NCI-H1092 treated with DMSO at 0.1 percent for 48 hours (cell line): ENCODE data around the gene TNIP1.

Source experiments
- DNase-seq: peaks from one replicate; lab custom pipeline; 2025; lab: John Stamatoyannopoulos, UW

The TNIP1 gene

DNA sequence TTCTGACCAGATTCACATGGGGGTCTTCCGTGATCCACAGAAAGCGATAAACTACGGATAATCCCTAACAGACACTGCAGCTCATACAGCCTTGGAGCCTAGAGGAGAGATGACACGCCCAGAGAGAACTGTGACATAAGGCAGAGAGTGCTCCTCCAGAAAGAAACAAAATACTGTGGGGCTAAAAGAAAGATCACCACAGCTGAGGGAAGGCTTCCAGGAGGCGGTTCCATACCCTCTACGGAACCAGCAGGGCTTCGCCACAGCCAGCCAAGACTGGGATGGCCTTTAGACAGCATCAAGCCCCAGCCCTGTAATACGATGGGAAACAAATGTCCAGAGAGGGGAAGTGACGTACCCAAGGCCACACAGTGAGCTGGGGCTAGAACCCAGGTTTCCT lies 41.2 kb downstream of the TNIP1 start:
- no peak for DNase-seq

DNA sequence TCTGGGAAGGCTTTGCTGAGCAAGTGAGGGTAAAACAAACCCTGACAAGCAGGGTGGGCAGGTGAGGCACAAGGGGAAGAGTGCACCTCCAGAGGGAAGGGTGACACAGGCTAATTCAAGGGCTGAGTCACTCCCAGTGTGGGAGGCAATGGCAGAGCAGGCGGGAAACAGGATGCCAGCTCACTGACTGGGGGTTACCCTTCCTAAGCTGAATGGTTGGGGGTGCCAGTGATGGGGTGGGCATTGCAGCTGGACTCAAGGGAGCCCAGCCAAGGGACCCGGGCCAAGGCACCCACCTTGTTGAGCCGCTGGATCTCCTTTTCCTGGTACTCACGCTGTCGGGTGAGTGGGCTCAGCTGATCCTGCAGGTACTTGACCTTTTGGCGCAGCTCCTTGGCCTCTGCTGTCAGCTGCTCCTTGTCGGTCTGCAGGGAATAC lies 42.0 kb downstream of the TNIP1 start:
- no peak for DNase-seq

DNA sequence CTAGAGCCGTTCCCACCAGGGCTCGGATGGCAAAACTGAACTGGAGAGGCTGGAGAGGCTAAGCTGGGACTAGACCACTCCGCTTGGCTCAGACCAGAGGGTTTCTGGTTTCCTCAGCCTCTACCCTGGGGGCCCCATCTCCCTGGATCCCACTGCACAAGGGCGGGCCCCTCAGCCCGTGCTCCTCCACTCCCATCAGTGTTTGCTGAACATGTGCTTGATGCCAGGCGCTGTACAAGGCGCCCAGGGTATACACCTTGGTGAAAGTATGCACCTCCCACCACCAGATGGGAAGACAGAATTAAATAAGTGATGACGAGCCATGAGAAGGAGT lies 42.5 kb downstream of the TNIP1 start:
- DNase-seq, result no peak

DNA sequence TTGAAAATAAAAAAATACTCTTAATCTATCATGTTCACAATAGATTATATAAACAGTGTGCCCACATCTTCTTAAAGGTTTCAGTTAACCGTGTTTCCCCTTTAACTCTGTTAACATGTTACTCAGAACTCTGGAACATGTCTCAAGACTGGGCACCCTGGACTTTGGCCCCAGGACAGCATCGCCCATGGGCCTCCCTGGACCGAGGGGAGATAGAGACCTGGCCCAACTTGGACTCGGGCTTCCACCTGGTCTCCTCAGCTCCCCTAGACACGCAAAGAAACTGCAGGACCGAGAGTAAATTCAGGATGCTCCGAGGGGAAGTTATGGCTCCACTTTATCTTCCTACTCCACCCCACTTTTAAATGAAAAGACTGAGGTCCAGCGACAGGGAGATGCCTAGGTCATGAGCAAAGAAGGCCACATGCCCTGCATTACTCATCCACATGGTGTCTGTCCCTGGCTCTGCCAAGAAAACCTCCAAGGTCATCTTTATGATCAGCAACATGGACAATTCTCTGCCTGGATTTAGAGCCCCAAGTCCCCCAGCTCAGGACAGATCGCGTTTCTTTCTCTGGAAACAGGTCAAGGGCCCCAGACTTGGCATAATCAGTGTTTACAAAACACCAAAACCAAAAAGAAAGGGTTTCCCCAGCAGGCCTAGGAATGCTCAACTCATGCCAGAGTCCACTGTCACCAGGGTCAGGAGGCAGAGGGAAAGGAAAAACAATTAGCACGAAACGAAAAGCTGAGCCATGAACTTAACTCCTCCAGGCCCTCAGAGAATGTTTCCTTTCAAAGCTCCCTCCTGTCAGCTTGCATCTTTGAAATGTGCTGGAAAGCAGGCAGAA lies 43.0 kb downstream of the TNIP1 start:
- no peak for DNase-seq

DNA sequence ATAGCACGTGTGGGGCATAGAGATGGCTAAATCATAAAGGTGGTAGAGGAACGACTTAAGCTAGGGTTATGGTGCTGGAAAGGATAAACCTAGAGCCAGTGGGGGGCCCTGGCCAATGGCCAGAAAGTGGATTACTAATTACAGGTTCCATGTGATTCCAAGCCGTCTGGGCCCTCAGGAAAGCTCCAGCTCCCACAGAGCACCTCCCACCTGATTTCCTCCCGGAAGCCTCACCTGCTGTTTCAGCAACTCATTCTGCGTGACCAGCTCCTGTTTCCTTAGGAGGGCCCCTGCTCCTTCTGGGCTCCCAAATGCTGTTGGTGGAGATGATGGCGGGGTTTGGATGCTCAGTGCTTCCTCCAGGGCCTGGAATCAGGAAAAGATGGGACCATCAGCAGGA lies 44.3 kb downstream of the TNIP1 start:
- no peak for DNase-seq

DNA sequence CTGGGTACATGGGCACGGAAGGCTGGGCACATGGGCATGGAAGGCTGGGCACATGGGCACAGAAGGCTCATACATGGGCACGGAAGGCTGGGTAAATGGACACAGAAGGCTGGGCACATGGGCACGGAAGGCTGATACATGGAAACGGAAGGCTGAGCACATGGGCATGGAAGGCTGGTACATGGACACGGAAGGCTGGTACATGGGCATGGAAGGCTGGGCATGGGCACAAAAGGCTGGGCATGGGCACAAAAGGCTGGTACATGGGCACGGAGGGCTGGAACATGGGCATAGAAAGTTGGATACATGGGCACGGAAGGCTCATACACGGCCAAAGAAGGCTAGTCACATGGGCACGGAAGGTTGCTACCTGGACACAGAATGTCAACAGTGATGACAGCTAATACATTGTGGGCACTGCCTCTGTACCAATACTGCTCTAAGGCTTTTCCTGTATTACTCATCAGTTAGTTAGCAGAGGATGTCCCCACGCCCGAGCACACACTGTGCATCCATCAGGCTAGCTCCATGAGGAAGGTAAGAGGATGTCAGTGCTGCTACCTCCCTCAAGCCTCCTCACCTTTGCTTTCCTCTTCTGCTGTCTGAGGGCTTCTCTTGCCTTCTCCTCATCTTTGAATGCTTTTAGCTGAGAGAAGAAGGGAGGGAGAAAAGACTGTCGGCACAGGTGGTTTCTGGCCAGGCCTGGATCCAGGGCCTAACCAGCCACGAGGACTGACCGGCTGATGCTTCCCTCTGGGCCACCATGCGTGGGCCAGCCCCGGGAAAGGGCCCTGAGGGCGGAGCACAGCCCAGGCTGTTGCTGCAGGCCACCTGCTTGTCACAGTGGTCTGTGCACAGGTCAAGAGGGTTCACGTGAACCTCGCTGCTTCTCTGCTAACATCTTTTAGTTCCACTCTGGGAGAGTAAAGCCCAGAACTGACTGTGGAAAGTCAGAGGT lies 46.1 kb downstream of the TNIP1 start:
- no peak for DNase-seq

DNA sequence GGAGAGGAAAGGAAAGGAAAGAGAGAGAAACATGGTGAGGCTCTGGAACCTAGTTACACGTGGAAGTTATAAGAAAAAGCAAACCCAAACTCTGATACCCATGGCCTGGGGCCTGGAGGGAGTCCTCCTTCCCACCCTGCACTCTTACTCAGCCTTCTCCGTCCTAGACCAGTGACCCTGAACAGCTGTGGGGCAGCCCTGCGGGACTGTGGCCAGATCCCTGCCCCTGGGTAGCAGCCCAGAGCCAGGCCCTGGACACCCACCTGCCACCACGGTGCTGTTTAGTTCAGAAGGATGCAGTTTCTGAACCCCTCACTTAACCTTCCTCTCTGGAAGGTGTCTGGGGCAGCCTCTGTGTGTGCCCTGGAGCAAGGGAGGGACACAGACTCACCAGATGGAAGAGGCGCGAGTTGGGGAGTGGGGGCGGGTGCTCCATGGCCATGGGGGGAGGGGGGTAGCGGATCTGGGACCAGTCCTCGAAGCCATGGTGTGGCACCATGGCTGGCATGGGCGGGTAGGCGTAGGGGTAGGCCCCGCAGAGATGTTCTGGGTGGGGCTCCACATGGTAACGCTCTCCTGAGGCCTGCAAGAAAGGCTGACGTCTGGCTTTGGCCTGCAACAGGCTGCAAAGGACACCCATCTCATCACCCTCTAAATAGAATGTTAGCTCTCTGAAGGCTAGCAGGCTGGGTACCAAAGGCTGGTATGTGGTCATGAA lies 47.5 kb downstream of the TNIP1 start:
- DNase-seq, result no peak

DNA sequence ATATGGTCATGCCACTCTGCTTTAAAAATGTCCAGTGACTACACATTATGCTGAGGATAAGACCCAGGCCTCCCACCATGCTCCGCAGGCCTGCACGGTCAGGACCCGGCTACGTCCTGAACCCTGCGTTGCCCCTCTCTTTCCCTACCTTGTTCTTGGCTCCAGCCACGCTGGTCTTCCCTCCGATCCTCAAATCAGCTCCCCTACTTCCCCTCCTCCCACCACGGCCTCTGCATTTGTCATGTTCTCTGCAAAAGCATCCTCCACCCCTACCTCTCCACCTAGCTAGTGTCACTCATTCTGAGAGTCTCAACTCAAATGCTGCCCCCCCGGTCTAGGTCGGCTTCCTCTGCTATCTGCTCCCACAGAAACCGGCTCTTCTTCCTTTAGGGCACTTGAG lies 49.3 kb downstream of the TNIP1 start:
- DNase-seq, result no peak

DNA sequence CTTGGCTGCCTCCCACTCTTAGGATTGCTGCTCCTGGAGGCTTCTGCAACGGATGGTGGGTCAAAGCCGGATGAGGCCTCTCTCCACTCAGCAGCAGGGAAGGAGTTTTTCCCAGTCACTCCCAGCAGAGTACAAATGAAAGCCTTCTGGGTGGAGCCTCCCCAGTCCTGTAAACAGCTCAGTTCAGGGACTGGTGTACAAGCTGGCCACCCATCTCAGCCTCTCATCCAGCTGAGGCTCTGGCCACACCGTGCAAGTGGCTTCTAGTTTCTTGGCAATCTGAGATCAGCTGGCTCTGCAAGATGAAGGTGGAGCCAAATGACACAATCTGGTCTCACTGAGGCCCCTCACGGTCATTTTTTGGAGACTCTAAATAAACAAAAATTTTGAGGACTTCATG lies 50.5 kb downstream of the TNIP1 start:
- DNase-seq, result no peak

DNA sequence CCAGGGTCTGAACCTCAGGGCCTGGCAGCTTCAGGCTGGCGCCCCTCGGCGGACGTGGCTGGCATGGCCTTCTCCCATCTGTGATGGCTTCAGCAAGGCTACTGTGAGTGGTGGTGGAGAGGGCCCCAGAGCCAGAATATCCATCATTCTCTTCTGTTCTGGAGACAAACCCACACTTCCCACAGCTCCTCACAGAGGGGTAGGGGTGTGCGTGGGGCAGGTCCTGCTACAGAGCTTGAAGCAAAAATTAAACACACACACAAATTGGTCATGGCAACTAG lies 50.8 kb downstream of the TNIP1 start:
- no peak for DNase-seq

DNA sequence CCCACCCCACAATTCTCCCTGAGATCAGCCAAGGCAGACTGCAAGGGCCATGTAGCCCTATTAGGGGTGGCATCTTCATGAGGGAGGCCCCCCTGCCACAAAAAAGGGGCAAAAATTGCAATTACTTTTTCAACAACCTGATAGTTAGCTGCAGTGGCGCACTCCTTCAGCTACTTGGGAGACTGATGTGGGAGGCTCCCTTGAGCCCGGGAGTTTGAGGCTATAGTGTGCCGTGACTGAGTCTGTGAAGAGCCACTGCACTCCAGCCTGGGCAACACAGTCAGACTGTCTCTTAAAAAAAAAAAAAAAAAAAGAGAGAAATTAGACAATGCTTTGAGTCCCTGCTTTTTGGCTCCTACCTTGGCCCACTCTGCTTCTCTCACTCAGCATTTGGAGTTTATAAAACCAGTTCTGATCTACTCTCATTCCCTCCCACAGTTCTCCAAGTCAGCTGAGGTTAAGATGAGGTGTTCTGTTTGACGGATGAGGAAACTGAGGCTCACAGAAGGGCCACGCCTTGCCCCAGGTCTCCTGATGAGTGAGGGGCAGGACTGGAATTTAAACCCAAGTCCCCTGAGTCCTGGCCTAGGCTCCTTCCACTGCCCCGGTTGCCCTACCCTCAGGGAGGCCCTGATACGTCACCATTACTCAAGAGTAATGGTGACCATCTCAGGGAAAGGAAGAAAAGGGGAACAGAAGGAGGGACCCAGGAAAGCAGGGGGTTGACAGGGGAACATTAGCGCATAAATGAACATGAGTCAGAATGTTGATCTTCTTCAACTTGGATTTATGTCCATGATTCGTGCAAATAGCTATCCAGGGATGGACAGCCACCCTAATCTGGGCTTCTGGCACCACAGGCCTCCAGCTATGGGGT lies 51.4 kb downstream of the TNIP1 start:
- no peak for DNase-seq

DNA sequence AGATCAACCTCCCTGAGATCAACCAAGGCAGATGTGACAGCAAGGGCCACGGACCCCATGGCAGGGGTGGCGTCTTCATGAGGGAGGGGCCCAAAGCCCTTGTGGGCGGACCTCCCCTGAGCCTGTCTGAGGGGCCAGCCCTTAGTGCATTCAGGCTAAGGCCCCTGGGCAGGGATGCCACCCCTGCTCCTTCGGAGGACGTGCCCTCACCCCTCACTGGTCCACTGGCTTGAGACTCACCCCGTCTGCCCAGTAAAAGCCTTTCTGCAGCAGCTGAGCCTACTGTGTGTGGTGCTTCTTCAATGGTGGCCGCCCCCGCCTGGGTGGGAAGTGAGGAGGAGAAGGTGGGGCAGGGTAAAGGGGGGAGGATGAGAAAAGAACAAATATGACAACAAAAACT lies 52.1 kb downstream of the TNIP1 start:
- DNase-seq, result no peak

DNA sequence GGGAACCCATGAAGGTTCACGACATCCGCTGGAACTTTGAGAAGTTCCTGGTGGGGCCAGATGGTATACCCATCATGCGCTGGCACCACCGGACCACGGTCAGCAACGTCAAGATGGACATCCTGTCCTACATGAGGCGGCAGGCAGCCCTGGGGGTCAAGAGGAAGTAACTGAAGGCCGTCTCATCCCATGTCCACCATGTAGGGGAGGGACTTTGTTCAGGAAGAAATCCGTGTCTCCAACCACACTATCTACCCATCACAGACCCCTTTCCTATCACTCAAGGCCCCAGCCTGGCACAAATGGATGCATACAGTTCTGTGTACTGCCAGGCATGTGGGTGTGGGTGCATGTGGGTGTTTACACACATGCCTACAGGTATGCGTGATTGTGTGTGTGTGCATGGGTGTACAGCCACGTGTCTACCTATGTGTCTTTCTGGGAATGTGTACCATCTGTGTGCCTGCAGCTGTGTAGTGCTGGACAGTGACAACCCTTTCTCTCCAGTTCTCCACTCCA lies 52.8 kb downstream of the TNIP1 start:
- DNase-seq, result no peak

DNA sequence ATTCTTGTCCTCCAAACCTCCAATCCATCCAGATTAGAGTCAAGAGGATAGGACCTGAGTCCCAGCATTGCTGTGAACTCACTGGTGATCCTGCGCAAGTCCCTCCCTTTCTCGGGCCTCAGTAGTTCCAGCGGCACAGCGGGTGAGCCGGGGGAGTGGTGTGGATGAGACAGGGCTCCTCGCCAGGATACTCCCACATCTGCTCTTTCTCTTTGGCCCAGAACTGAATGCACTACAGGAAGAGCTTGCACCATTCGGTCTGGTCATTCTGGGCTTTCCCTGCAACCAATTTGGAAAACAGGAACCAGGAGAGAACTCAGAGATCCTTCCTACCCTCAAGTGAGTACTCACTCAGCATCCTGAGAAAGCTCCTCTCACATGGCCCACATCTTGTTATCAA lies 54.2 kb downstream of the TNIP1 start:
- DNase-seq, result no peak

DNA sequence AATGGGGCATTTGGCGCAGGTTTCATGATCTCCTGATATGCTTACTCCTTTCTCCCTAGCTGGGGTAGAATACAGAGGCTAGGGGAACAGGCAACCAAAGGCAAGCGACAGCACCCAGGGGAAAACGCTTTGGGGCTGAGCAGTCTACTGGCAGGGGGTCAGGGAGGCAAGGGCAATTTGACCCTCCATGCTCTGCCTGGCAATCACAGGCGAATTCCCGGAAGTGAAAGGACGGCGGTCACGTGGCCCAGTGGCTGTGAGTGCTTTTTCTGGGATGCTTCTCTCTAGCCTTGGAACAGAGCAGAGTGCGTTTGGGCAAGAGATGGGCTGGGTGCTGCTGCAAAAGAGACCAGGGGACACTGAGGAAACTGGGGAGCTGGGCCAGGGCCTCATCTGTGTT lies 54.7 kb downstream of the TNIP1 start:
- DNase-seq, result no peak

DNA sequence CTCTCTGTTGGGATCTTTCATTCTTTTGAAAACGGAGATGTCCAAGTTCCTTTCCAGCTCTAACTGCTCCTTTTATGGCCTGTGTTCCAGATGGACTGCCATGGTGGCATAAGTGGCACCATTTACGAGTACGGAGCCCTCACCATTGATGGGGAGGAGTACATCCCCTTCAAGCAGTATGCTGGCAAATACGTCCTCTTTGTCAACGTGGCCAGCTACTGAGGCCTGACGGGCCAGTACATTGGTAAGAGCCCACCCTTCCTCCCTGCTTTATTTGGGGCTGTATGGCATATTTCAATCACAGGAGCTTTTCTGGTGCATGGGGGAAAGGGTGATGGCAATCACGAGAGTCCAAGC lies 55.6 kb downstream of the TNIP1 start:
- DNase-seq, result no peak

DNA sequence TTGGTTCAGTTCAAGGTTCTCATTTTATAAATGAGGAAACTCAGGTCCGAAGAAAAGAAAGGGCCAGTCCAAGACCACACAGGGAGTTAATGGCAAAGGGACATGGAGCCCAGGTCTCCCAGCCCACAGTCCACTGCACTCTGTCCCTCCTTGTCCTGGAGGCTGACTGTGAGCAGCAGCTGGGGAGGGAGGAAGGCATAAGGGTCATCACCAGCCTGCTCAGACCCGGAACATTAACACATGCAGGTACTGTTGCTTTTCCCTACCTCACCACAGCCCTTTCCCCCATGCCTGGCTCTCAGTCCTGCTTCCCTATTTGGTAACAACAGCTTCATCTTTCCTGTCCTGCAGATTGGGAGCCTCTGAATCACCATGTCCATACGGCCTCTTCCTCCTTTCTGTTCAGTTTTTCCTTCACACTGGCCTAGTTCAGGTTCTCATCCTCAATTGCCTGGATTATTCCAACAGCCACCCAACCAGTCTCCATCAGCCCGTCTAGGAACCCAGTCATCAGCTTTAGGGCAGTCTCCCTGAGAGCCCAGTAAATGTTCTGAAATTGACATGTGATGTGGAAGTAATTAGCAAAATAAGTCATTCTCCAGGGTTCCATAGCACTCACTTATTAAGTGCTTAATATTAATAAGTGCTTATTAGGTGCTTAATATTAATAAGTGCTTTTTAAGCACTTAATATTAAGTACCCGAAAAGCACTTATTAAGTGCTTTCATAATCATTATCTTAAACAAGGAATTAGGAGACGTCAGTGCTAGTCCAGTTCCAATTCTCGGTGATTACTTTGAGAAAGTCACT lies 56.2 kb downstream of the TNIP1 start:
- no peak for DNase-seq

DNA sequence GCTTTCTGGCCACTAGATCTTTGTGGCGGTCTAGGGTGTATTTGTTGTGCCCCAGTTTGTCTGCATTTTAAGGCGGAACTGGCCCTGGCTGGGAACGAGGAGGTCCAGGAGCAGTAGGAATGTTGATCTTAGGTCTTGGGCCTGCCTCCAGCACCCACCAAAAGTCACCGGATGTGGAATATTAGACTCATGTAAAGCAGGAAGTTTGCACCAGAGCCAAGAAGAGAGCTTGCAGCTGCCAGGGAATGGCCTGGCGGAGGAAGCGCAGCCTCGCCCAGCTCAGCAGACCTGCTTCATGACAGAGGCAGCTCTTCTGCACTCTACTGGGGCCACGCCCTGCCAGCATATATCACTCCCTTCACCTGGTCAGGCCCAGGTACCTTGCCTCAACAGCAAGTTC lies 57.2 kb downstream of the TNIP1 start:
- no peak for DNase-seq

DNA sequence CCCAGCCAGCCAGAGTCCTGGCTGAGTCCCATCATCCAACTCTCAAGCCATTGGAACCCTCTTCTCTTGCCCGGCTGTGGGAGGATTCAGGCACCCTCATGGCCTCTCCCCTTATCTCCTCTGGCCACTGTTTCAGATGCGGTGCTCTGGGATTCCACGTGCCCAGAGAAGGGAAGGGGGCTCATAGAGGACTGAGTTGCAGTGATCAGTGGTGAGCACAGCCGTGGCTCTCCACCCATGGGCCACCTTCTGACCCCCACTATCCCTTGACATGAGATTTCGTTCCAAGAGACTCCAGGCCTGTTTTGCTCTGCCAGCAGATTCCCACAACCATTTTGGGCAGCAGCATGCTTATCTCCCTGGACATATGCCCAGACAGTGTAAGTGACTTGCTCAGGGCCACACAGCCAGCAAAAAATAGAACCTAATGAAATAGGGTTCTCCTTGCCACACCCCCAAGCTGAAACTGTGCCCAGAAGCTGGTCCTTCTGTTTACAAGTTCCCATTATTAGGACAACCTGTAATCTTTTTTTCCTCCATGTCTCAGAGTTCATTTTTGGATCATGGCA lies 57.7 kb downstream of the TNIP1 start:
- no peak for DNase-seq

DNA sequence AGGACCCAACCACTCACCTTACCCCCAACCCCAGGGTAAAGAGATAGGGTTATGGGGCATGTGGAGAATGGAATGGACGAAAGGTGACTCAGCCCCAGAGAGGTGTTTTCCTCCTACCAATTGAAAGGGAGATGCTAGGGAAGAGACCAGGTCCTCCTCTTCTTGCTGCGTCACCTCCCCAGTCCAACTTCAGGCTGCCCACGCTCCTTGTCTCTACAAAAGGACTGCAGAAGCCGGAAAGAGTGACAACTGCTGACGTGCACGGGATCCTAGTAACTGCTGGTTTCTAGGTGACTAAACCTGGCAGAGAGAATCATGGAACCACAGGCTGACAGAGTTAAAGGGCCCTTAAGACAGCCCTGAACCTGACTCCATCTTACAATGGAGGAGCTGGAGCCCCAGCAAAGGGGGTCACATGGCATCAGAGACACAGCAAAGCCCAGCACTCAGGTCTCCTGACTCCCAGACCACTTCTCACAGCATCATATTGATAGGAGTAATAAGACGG lies 58.3 kb downstream of the TNIP1 start:
- DNase-seq, result no peak
